ENCODE data around the gene CACNG3.

The CACNG3 gene

GRCh38 chr16:24396350-24397271, 140.5 kb downstream of the CACNG3 start:
- DNase-seq (ENCODE audit: low spot score), result no peak

- no peak for DNase-seq (ENCODE audit: low spot score)
Observed at GRCh38 chr16:24409045-24409444, 152.9 kb downstream of the CACNG3 start.

Data from hematopoietic multipotent progenitor cell treated with erythropoietin and hydrocortisone succinate and interleukin-3 and kit ligand, for 17 days (in vitro differentiated cells).